Activated T-cell treated with anti-CD3 and anti-CD28 coated beads, Interleukin-2, amount 50 U/mL, for 4 hours (primary cell): ENCODE data around the gene ASPDH. TPM values are rescaled to one million over a fixed set of nuclear protein-coding genes. Genes with fewer than 3 reads are reported as not detected.

ENCODE experiments used
- ATAC-seq, 2 donors: fragments of 200-7000 bp; cut with Tn5 transposase; one replicate each; pipeline ENCODE4 v1.10.0; 2021
- DNase-seq: peaks from one replicate; pipeline ENCODE4 v3.0.0-alpha.2; 2020
- H3K27me3 Mint-ChIP-seq: one replicate; pipeline ENCODE4 v1.8.0; 2021; ENCODE audit warnings: low read depth, mixed read lengths
- H3K36me3 Mint-ChIP-seq: one replicate; pipeline ENCODE4 v1.8.0; 2022; ENCODE audit warnings: mixed read lengths; ENCODE audit not compliant: insufficient read depth
- H3K4me1 Mint-ChIP-seq: one replicate; pipeline ENCODE4 v1.8.0; 2021; ENCODE audit warnings: low read depth, mixed read lengths
- H3K4me3 Mint-ChIP-seq: one replicate; pipeline ENCODE4 v1.8.0; 2021; ENCODE audit warnings: mild to moderate bottlenecking, moderate library complexity, mixed read lengths
- H3K9me3 Mint-ChIP-seq: one replicate; pipeline ENCODE4 v1.8.0; 2021; ENCODE audit warnings: mixed read lengths
- total RNA-seq, 3 donors: library from RNA; stranded (reverse); gene quantifications; one replicate each; pipeline ENCODE4 v1.2.1, GENCODE V29; 2021

The ASPDH gene
- total RNA-seq, 3 donors from 2014 or later: not detected

DNA sequence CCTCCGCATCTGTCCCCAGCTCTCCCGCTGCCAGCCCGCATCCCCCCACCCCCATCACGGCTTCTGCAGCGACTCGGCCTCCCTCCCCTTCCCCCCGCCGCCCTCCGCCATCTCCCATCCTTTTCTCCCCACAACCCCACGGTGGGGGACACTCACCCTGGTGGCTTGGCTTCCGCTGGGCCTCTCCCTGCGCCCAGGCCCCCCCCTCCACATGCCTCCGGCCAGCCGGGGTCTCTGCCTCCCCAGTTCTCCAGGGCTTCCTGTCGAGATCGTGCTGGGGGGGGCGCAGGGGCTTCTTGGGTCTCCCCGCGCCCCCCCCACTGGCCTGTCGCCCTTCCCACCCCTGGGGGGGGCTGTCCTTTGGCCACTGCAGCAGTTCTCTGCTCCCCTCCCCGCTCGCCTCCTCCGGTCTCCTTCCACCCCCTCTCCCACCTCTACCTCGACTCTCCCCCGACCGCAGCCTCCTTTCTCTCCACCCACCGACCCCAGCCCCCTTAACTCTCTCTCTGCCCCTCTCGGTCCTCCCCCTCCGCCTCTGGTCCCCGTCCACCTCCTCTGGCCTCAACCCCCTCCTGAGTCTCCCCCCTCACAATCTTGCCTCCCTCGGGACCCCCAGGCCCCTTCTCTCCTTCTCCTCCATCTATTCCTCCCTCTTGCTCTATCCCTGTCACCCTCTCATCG, 37.5 kb upstream of the ASPDH start:
- no peak overlapping the region for H3K4me3 Mint-ChIP-seq
- H3K4me1 Mint-ChIP-seq: peaks cover 4% of the 10 kb centered on the region
- peaks cover 54% of the 10 kb centered on the region for H3K27me3 Mint-ChIP-seq
- ATAC-seq (no peak), DNase-seq (no peak)
- H3K36me3 Mint-ChIP-seq: no peaks in the 10 kb centered on the region
- no peaks in the 10 kb centered on the region for H3K9me3 Mint-ChIP-seq

DNA sequence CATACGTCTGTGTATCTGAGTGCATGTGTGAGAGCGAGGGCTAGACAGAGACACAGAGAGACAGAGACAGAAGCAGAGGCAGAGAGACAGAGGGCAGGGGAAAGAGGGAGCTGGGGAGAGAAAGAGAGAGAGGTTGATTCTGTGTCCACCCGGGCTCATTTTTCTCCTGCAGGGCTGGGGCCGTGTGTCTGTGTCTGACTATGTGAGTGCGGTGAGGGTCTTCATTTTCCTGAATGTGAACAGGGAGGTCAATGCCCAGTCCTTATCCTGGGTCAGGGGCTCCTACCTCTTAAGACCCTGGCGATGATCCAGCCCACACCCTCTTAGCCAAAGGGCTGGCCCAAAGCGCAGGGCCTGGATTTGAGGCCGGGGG, 36.9 kb upstream of the ASPDH start:
- Mint-ChIP-seq H3K4me3 (no peak overlapping the region), H3K36me3 (no peaks in the 10 kb centered on the region), H3K4me1 (peaks cover 1% of the 10 kb centered on the region), H3K9me3 (no peaks in the 10 kb centered on the region), H3K27me3 (peaks cover 50% of the 10 kb centered on the region)
- no peak for DNase-seq
- no peak for ATAC-seq

DNA sequence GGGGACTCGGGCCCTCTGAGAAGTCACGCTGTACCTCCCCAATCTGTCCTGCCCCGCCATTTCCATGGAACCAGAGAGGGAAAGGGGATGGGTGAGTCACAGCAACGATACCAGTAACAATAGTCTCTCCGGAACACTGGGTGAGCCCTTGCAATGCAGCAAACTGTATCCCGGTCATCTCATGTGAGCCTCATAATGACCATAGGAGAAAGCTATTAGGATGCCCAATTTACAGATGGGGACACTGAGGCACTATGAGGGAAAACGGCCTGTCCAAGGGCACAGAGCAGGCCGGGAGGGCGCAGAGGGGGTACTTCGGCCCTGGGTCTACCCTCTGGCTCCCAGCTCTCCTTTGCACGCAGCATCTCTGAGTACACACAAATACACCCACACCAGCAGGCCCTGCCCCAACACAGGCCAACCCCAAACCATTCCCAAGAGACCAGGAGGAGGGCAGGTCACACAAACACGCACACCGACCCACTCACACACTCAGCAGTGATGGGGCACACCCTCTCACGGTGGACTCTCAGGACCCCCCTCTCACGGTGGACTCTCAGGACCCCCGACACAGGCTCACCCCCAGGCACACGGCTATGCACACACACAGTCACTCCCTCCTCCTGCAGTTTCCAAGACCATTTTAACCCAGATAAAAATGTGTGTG, 36.3 kb upstream of the ASPDH start:
- Mint-ChIP-seq H3K4me3 (no peak overlapping the region), H3K27me3 (peaks cover 45% of the 10 kb centered on the region), H3K4me1 (peaks cover 1% of the 10 kb centered on the region), H3K9me3 (no peaks in the 10 kb centered on the region), H3K36me3 (no peaks in the 10 kb centered on the region)
- ATAC-seq (no peak), DNase-seq (no peak)

DNA sequence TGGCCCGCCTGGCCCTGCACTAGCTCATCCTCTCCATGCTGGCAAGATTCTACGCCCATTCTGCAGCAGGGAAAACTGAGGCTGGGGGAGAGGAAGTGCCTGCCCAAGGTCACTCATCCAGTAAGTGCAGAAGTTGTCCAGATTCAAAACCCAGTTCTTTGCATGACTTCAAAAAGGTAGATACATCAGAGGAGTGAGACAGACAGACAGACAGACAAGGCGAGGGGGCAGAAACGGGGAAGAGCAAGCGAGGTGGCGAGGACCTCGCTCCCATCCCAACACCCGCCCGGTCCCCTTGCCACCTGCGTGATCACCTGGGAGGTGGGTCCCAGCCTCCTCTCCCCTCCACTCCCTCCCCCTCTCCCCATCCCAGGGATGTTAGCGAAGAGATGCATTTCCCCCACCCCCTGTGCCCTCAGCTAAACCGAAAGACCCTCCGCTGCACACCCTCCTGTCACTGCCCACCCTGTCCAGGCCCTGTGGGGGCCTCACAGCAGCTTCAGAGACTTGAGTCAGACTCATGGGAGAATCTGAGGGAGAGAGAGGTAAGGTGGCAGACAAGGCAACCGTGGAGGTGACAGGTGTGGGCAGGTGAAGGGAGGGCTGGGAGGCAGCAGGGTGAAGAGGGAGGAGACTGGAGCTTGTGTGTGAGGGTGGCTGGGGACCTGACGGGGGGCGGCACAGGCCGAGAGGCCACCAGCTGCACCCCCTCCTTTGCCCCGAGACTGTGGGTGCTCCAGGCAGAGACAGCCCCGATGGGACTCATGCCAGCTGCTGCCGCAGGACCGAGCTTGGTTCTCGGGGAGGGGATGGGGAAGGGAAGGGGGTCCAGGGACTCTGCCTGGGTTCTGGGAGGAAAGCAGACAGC, 35.6 kb upstream of the ASPDH start:
- Mint-ChIP-seq H3K9me3 (no peaks in the 10 kb centered on the region), H3K4me3 (no peak overlapping the region), H3K36me3 (no peaks in the 10 kb centered on the region), H3K4me1 (peaks cover 1% of the 10 kb centered on the region), H3K27me3 (peaks cover 39% of the 10 kb centered on the region)
- ATAC-seq: no peak
- DNase-seq: no peak

DNA sequence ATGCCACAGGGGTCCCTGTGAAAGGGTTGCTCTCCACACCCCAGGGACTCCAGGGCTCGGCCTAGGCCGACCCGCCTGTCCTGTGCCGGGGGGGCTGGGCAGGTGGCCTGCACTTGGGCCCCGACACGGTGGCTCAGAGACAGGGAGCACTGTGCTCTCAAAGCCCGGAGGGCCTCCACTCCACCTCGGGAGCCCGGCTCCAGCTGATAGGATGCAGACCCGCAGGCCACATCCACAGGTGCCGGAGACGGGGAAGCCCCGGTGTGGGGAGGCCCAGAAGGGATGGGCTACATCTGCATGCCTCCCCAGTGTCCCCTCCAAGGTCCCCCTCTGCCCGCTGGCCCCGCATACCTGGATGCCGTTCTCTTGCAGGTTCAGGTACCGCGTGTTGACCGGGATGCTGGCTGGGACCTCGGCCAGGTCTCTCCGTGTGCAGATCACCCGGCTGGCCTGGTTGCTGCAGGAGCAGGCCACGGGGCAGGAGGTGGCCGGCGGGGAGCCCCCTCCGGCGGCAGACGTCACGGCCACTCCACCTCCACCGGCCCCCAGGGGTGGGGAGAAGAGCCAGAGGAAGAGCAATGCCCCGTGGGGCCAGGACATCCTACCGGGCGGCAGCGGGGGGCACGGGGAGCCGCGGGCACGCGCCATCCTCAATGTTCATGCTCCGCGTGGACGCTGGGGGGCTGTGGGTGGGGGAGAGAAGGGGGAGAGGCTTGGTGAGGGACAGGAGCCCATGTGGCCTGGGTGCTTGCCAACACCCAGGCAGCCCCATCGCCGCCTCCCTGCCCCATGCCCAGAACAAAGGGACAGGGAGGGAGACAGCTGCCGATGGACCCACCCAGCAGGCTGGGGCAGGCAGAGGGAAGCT, 34.7 kb upstream of the ASPDH start:
- no peak overlapping the region for H3K4me3 Mint-ChIP-seq

DNA sequence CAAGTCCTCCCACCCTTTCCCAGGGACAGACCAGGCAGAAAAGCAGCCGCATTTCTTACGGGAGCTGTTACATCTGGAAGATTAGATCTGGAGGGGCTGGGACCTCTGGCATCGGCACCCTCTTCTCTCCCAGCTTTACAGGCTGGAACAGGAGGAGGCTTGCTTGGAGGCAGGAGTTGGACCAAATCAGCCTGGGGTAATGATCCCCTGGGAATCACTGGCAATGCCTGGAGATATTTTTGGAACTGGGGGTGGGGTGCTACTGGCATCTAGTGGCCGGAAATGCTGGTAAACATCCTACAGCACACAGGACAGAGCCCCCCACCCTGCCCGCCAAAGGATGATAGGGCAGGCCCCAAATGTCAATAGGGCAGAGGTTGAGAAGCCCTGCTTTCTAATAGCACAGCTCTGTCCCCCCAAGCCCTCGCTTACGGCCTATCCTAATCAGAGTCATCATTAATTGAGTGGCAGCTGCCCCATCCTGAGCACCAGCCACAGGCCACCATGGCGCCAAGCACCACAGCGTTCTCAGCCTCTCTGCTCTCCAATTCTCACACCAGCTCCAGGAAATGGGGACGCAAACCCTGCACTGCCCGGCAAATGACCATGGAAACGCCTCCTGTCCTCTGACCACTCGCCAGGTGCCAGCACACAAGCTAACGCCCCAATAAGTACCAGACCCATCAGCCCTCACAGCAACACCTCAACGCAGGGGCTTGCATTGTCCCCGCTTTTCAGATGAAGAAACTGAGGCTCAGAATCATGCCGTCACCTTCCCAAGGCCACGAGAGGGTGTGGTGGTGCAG, 33.9 kb upstream of the ASPDH start:
- Mint-ChIP-seq H3K9me3 (no peaks in the 10 kb centered on the region), H3K4me1 (peaks cover 1% of the 10 kb centered on the region), H3K27me3 (peaks cover 25% of the 10 kb centered on the region), H3K4me3 (no peak overlapping the region), H3K36me3 (no peaks in the 10 kb centered on the region)
- ATAC-seq: no peak
- no peak for DNase-seq

More for the DNA sequence above, 34.7 kb upstream of the ASPDH start:
- no peaks in the 10 kb centered on the region for H3K9me3 Mint-ChIP-seq
- no peak for ATAC-seq
- peaks cover 1% of the 10 kb centered on the region for H3K4me1 Mint-ChIP-seq
- peaks cover 34% of the 10 kb centered on the region for H3K27me3 Mint-ChIP-seq
- DNase-seq: no peak
- H3K36me3 Mint-ChIP-seq: no peaks in the 10 kb centered on the region

DNA sequence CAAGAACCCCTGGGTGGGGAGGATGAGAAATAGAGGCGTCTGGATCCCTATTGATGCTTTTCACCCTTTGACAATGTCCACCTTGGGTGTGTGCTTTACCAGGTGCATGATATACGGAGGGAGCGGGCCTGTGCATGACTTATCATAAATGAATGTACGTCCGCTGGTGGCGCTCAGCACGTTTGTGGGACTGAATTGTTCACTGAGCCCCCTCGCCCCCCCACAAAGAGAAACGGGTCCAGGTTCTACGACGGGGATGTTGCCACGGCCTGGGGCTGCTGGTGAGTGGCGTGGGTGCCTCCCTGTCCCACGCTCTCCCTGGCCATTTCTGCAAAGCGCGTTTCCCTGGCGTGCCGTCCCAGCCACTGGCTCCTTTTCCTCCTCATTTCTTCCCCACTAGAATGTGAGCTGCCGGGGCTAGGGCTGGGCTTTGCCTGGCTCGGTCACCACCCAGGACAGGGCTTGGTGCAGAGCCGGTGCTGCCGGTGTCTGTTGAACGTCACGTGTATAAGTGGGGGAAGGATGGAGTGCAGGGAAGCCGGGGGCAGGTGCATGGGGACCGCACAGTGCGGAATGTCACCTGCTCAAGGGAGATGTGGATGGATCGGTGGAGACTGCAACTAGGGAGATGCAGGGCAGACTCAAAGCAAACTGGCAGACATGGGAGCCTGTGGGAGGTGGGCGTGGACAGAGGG, 33.0 kb upstream of the ASPDH start:
- ATAC-seq (no peak), DNase-seq (no peak)
- Mint-ChIP-seq H3K9me3 (no peaks in the 10 kb centered on the region), H3K27me3 (peaks cover 19% of the 10 kb centered on the region), H3K4me3 (no peak overlapping the region), H3K4me1 (peaks cover 1% of the 10 kb centered on the region), H3K36me3 (no peaks in the 10 kb centered on the region)

DNA sequence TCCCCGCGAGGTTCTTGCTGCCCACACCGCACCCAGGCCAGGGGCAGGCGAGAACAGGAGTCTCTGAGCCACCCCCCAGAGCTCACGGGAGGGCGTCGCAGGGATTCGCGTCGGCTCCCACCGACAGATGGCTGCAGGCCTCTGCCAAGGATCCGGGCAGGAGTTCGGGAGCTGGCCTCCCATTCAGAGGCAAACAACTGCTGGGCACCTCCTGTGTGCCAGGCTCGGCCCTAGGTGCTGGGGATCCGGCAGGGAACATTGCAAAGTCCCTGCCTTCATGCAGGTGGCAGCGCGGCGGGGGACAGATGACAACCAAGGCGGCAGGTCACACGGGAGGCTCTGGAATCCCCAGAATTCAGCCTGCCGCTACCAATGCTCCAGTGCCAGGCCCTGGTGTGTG, 29.2 kb upstream of the ASPDH start:
- ATAC-seq (no peak), DNase-seq (no peak)
- H3K27me3 Mint-ChIP-seq: no peaks in the 10 kb centered on the region
- no peaks in the 10 kb centered on the region for H3K36me3 Mint-ChIP-seq
- H3K9me3 Mint-ChIP-seq: no peaks in the 10 kb centered on the region
- no peaks in the 10 kb centered on the region for H3K4me1 Mint-ChIP-seq
- H3K4me3 Mint-ChIP-seq: no peak overlapping the region

DNA sequence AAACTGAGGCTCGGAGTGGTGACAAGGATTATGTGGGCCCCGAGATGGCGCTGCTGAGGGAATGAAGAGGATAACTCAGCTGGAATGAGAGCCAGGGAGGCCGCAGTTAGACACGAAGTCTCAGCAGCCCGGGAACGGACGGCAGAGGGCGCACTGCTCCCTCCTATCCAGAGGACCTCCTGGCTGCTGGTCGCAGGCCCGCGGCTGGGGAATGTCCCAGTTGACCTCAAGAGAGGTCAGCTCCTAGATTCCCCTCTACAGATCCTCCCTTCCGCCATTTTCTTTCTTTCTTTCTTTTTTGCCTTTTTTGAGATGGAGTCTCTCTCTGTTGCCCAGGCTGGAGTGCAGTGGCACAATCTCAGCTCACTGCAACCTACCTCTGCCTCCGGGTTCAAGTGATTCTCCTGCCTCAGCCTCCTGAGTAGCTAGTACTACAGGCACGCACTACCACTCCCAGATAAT, 24.1 kb upstream of the ASPDH start:
- peak; percentile 55 for DNase-seq
- Mint-ChIP-seq H3K4me1 (peaks cover 1% of the 10 kb centered on the region), H3K4me3 (no peak overlapping the region), H3K9me3 (peaks cover 7% of the 10 kb centered on the region), H3K27me3 (peaks cover 16% of the 10 kb centered on the region), H3K36me3 (no peaks in the 10 kb centered on the region)
- ATAC-seq: peak; percentile 58 to 61

DNA sequence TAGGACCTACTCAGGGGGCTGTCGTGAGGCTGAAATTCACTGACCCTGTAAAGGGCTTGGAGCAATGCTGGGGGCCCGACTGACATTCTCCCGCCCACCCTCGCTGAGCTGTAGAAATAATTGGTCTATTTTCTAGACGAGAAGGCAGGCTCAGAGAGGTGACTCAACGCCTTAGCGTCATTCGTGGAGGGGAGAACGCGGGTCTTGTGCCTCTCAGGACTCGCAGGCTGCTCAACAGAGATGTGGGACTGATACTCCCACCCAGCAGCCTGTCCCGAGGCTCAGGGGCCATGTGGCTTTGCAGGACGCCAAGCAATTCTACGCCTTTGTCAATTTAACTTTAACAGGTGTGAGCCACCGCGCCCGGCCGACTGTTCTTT, 23.6 kb upstream of the ASPDH start:
- peak in 1 of 2 donors; percentile 37 for ATAC-seq
- H3K4me1 Mint-ChIP-seq: peaks cover 1% of the 10 kb centered on the region
- DNase-seq: no peak
- peaks cover 10% of the 10 kb centered on the region for H3K9me3 Mint-ChIP-seq
- no peak overlapping the region for H3K4me3 Mint-ChIP-seq
- H3K27me3 Mint-ChIP-seq: peaks cover 21% of the 10 kb centered on the region
- H3K36me3 Mint-ChIP-seq: no peaks in the 10 kb centered on the region

DNA sequence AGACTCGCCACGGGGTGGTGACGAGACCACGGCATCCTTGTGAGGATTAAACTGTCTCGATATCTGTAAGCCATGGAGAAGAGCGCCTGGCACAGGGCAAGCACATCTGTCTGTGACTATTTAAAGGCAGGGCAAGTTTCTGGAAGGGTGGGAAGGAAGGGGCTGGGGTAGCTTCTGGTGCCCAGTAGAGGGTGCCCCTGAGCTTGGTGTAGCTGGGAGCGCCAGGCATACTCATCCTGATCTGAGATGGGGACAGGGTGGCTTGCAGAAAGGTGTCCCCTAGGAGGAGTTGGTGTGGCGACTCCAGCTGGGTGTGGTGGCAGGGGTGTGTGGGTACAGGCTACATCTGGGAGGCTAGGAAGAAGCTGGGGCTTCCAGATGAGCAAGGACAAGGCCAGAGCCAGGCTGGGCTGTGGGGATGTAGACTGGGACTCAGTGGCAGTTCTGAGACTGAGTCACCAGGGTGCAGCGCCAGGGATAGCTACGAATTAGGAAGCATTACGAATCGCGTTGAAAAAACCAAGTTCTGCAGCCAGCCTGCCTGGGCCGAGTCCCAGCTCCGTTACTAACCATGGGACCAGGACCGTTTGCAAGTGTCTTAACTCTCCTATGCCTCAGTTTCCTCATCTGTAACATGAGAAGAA, 23.1 kb upstream of the ASPDH start:
- Mint-ChIP-seq H3K4me3 (no peak overlapping the region), H3K9me3 (peaks cover 10% of the 10 kb centered on the region), H3K27me3 (peaks cover 23% of the 10 kb centered on the region), H3K36me3 (no peaks in the 10 kb centered on the region), H3K4me1 (peaks cover 1% of the 10 kb centered on the region)
- DNase-seq: no peak
- ATAC-seq: no peak

DNA sequence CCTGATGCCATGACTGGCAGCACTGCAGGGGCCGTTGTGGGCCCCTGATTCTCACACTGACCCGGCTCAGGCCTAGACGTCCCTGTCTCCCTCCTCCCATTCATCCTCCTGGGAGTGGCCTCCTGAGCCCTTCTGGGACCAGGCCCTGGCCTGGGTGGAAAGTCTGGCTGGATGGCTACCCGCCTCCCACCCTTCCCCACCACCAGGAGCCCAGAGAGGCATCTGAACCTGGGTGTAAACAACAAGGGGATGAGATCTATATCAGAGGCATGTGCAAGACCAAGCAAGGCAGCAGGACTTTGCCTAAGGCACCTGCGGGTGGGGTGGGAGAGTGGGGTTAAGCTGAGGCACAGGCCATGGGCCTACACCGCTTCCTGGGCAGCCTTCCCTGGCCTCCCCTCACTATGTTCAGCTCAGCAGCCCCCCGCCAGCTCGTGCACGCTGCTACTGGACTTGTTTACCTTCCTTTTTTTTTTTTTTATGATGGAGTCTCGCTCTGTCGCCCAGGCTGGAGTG, 22.0 kb upstream of the ASPDH start:
- ATAC-seq (no peak), DNase-seq (no peak)
- Mint-ChIP-seq H3K4me1 (peaks cover 1% of the 10 kb centered on the region), H3K36me3 (no peaks in the 10 kb centered on the region), H3K9me3 (peaks cover 10% of the 10 kb centered on the region), H3K27me3 (peaks cover 30% of the 10 kb centered on the region), H3K4me3 (no peak overlapping the region)
